GM12864 (cell line): ENCODE measurements around the gene SORCS2.

Experiments
- DNase-seq: peaks from one replicate; pipeline ENCODE4 v3.0.0-alpha.2; 2011; ENCODE audit warnings: low read depth
- H3K4me3 ChIP-seq: 2 replicates; pipeline ENCODE4 v1.5.1; 2011; ENCODE audit warnings: mild to moderate bottlenecking, low read depth, low read length, control low read depth
- CTCF ChIP-seq: IDR thresholded peaks from 2 replicates; pipeline ENCODE4 v1.5.1; 2011; ENCODE audit warnings: low read depth, mild to moderate bottlenecking, moderate library complexity, low read length, control low read depth, inconsistent platforms; ENCODE audit errors: missing control alignments

The SORCS2 gene

DNA sequence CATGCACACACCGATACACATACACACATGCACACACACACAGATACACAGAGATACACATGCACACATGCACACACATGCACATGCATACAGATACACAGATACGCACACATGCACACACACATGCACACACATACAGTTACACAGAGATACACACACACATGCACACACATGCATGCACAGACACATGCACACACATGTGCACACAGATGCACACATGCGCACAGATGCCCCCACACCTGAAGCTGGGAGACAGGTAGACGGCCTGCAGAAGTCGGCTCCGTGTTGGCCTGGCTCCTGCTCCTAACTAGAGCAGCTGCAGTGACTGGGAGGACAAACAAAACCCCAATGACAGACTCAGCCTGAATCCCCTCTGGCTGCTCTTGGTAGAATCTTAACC is 195.6 kb downstream of the SORCS2 start:
- no peak overlapping the region for H3K4me3 ChIP-seq
- no peak for TF ChIP-seq CTCF
- DNase-seq, result no peak

- TF ChIP-seq CTCF, result no peak
- DNase-seq, result no peak
- H3K4me3 ChIP-seq, result no peak overlapping the region
Observed at GRCh38 chr4:7388627-7389026, 196.3 kb downstream of the SORCS2 start.

- TF ChIP-seq CTCF, result no peak
- H3K4me3 ChIP-seq, result no peak overlapping the region
- no peak for DNase-seq
Observed at GRCh38 chr4:7389101-7389701, 196.9 kb downstream of the SORCS2 start.

DNA sequence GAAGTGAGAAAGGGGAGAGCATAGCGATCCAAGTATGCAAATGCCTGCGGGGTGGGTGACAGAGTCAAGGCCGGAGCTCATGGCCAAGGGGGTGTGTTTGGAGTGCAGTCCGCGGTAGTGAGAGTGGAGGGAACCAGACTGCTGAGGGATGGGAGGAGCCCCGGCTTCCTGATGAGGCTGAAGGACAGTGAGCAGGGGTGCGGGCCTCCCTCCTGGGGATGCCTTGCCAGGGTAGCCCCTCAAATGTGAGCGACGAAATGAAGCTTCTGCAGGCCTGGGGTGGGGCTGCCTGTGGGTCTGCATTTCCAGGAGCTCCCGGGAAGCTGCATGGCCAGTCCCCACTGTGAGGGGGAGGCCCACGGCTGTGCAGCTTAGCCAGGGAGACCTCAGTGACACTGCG is 197.4 kb downstream of the SORCS2 start:
- TF ChIP-seq CTCF, result no peak
- no peak for DNase-seq
- no peak overlapping the region for H3K4me3 ChIP-seq

DNA sequence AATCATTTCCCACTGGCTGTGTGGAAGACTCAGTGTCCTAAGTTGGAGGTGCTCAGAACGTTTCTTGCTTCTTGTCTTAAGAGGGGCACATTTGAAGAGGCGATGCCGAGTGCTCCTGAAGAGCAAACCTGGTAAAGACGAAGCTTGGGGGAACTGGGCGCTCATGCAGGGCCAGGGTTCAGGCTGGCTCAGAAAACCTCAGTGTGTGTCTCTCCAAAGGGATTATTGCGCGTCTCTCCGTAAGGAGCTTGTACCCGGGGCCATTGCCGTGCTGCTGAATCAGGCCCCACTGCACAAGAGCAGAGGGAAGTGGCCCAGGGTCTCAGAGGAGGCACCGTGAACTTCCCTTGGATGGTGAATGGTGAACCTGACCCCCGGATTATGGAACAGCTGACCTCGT is 198.0 kb downstream of the SORCS2 start:
- TF ChIP-seq CTCF, result no peak
- DNase-seq, result no peak
- no peak overlapping the region for H3K4me3 ChIP-seq

DNA sequence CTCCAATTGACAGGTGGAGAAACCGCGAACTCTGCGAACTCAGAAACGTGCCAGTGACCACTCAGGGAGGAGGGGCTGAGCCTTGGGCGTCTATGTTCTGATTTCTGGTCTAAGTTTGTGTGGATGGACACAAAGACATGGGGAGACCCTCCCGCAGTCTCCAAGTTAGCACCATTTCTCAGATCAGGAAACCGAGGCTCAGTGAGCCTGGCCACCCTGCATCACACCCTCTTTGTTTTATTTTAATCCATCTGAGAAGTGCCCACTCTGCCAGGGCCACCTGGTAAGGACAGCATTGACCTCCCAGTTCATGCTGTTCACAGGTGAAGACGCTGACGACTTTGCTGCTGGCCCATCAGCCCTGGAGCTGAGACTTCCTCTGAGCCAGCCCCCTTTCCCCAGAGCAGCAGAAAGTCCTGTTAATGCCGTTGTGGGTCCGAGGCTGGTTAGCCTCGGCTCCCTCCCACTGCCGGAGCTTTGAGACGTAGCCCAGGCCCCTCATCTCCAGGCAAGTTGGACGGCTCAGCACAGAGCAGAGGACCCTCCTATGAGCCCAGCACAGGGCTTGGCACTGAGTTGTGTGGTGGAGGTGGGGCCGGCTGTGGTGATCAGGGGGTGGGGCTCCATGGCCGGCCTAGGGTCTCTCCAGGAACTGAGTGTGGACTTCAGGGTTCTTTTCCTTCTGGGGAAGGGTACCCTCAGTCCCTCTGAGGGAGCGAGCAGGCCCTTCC is 198.7 kb downstream of the SORCS2 start:
- no peak overlapping the region for H3K4me3 ChIP-seq
- DNase-seq, result no peak
- TF ChIP-seq CTCF, result no peak
